NCI-H187 treated with DMSO at 0.1 percent for 48 hours (cell line): ENCODE measurements around the gene NR2F2.
A peak's percentile ranks its signal among the peaks of the same experiment; 100 is the strongest.

ENCODE experiments used
- DNase-seq: peaks from one replicate; lab custom pipeline; 2025; lab: John Stamatoyannopoulos, UW

NR2F2 gene

GRCh38 chr15:96320107-96320506, 10.4 kb upstream of the NR2F2 start:
- DNase-seq, result no peak

GRCh38 chr15:96320703-96321638, 9.5 kb upstream of the NR2F2 start:
- DNase-seq, result no peak

- DNase-seq, result no peak
Observed at GRCh38 chr15:96321639-96322535, 8.6 kb upstream of the NR2F2 start.

GRCh38 chr15:96322536-96323318, 7.8 kb upstream of the NR2F2 start:
- no peak for DNase-seq

GRCh38 chr15:96323319-96324145, 7.0 kb upstream of the NR2F2 start:
- no peak for DNase-seq

GRCh38 chr15:96324192-96324895, 6.2 kb upstream of the NR2F2 start:
- DNase-seq, result no peak

- DNase-seq, result no peak
Observed at GRCh38 chr15:96324940-96325540, 5.5 kb upstream of the NR2F2 start.

- no peak for DNase-seq
Observed at GRCh38 chr15:96325541-96326327, 4.8 kb upstream of the NR2F2 start.

DNA sequence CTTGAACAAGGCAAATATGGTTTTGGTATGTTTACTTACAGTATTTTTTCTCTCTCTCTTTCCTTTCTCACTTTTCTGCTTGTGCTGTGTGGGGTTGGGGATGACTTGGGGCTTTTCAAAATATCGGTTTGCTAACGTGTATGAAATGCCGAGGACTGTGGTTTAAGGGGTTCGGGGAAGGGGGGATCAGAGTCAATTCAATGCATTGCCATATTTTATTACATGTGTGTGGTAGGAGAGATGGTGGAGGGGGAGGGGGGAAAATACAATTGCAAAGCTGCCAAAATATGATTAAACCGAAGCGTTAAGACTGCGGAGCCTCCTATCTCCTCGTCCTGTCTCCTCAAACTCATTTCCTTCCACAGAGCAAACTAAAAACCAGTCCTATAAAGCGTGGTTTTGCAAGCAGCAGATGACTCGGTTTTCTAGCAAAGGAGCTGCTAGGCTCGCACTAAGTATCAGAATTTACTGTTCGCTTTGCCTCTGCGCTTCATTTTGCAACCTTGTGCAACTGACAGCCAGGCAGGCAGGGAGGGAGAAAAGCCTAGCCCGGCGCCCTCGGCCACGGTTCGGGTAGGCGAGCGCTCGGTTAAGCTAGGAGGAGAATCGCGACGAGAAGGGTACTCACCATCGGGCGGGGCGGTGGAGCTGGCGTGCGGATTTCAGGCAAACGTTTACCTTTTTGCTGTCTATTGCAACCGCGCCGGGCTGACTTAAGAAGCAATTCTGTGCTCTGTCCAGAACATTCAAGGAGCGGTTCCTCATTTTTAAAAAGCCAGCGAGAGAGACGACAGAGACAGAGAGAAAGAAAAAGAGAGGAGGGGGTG, 4.0 kb upstream of the NR2F2 start:
- DNase-seq, result no peak

DNA sequence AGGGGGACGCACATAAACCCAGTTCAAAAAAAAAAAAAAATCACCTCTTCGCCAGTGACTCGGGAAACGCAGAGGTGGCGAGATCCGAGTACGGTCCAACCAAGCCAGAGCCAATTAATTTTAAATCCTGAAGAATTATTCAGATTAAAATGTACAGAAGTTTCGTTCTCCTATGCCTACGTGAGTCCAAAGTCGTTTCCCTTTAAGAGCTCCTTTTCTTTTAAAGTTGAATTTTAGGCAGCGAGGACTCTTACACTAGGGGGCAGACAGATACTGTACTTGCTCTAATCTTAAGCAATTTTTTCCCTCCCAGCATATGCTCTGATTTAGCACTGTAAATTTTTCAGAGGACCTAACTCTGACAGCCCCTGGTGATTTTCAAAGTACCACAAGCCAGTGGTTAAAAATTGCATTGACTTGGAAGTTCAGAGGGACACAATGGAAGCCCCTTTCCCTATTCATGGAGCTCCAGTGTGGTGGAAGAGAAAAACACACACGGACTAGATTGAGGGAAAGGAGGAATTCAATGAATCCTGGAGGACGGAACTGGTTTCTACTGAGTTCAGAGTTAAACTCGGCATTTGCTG, 3.3 kb upstream of the NR2F2 start:
- peak; percentile 79 for DNase-seq

DNA sequence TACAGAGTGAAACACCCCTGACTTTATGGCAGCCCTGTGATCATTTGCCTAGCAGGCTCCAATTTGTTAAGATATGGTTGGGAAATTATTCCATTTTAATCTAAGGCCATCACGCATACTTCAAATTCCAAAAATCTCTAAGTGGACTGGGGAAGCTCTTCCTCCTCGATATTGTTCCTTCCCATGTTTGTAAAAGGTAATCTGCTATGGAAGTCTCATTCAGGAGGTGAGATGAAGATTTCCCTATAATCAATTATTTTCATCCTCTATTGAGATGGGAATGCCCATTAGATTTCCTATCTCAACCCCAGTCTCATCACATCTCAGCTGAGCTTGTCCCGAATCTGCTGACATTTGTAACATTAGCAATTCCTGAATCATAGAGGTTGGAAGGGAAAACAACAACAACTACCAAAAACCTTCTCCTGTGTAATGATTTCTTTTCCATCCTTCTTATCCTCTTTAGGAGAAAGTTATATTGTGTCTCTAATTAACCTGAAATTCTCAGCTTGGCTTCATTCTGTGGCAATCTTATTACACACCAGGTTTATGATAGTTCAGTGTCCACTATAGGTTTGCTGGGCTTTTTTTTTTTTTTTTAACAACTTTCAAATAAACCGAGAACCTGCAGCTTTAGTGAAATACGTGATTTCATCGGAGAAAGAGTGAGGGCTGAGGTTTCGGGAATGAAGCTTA, 2.2 kb upstream of the NR2F2 start:
- no peak for DNase-seq

GRCh38 chr15:96328877-96329195, 1.7 kb upstream of the NR2F2 start:
- no peak for DNase-seq

DNA sequence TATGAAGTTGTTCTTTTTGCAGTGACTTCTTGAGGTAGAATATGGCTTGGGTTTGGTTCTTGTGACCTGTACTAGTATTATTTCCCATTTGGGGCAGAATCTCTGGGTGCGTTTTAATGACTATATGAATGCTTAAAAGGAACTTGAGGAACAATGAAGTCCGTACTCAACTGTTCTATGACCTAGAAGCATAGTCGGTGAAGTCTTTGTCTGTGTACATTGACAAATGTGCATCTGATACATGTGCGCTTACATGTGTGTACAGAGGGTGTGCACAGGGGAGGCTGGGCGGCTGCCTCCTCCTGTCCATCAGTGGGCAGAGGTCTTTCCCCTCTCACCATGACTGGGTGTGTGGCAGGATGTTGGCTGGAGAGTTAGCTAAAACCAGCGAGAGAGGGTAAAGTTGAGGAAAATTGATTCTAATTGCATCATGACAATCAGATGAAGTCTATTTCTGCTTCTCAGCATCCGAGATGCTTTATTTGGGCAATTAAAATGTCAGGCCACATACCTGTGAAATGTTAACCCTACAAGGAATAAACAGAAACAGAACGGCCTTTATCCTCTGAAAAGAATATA, 1.0 kb upstream of the NR2F2 start:
- no peak for DNase-seq

DNA sequence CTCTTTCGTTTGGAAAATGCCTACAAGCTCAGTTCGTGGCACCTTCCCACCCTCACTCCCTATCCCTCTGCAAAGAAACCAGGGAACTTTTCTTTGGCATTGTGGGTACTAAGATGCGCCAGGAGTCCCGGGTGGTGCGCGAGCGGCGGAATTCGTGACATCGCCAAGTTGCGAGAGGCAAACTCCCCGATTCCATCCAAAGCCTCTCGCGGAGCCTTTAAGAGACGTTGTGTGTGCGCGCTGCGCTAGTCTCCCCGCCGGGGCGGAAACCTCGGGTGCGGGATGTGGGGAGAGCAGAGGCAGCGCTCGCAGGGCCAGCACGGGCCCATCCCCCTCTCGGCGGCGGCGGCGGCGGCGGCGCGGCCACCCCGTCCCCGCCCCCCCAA, 443 bp upstream of the NR2F2 start:
- DNase-seq, result no peak

DNA sequence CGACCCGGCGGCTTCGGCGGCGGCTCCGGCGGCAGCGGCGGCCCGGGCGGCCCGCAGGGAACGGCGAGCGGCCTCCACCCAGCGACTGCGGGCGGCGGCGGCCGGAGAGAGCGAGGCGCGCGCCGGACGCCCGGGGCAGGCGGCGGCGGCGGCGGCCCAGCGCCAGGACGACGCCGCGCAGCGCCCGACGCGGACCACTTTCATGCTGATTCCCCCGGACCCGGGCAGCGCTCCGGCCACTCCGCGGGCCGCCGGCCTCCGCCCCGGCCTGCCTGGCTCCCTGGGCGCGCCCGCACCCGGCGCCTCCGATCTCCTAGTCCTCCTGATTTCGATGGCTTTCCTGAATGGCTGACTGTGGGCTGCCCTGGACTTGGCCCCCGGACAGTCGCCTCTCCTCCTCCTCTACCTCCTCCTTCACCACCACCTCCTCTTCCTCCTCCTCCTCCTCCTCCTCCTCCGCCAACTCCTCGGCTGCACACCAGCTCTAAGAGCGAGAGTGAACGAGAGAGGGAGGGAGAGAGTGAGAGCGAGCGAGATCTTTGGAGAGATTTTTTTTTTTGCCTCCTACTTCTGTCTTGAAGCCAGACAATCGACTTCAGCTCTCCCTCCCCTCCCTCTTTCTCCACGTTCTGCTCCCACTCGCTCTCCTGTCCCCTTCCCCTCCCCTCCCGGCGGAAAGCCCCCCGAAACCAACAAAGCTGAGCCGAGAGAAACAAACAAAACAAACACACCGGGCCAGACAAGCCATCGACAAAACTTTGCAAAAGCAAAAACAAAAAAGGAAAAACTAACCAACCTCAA, 844 bp downstream of the NR2F2 start:
- no peak for DNase-seq

DNA sequence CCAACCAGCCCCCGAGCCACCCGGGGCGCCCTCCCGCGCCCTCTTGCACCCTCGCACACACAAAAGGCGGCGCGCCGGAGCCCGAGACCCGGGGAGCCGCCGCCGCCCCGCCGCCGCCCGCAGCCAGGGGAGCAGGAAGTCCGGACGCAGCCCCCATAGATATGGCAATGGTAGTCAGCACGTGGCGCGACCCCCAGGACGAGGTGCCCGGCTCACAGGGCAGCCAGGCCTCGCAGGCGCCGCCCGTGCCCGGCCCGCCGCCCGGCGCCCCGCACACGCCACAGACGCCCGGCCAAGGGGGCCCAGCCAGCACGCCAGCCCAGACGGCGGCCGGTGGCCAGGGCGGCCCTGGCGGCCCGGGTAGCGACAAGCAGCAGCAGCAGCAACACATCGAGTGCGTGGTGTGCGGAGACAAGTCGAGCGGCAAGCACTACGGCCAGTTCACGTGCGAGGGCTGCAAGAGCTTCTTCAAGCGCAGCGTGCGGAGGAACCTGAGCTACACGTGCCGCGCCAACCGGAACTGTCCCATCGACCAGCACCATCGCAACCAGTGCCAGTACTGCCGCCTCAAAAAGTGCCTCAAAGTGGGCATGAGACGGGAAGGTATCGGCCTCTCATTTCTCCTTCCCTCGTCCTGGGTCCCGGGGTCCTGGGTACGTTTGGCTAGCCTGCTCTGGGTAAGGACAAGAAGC, 1.6 kb downstream of the NR2F2 start:
- no peak for DNase-seq
